ENCODE data around the gene CCDC197.

The CCDC197 gene

GRCh38 chr14:94001501-94002396 is 4.6 kb downstream of the CCDC197 start:
- DNase-seq = peak in 3 of 4 experiments; percentile 10 to 30 (median 17)

- DNase-seq = no peak
Observed at GRCh38 chr14:94003397-94003796, 6.3 kb downstream of the CCDC197 start.

- DNase-seq = no peak
Observed at GRCh38 chr14:94004015-94004414, 6.9 kb downstream of the CCDC197 start.

- DNase-seq = no peak
Observed at GRCh38 chr14:94005324-94006073, 8.4 kb downstream of the CCDC197 start.

- no peak for DNase-seq
Observed at GRCh38 chr14:94008234-94008633, 11.1 kb downstream of the CCDC197 start.

- DNase-seq = no peak
Observed at GRCh38 chr14:94009767-94010166, 12.7 kb downstream of the CCDC197 start.

- no peak for DNase-seq
Observed at GRCh38 chr14:94010625-94011024, 13.5 kb downstream of the CCDC197 start.

GRCh38 chr14:94011795-94012194 is 14.7 kb downstream of the CCDC197 start:
- DNase-seq = no peak

- no peak for DNase-seq
Observed at GRCh38 chr14:94014382-94014781, 17.3 kb downstream of the CCDC197 start.

- DNase-seq = no peak
Observed at GRCh38 chr14:94015223-94015622, 18.1 kb downstream of the CCDC197 start.

GRCh38 chr14:94016446-94016976 is 19.4 kb downstream of the CCDC197 start:
- DNase-seq = no peak

- no peak for DNase-seq
Observed at GRCh38 chr14:94018308-94018707, 21.2 kb downstream of the CCDC197 start.

- DNase-seq = no peak
Observed at GRCh38 chr14:94019329-94019728, 22.2 kb downstream of the CCDC197 start.

GRCh38 chr14:94020267-94020666 is 23.2 kb downstream of the CCDC197 start:
- no peak for DNase-seq

GRCh38 chr14:94021001-94021400 is 23.9 kb downstream of the CCDC197 start:
- no peak for DNase-seq

- DNase-seq = no peak
Observed at GRCh38 chr14:94021416-94022157, 24.5 kb downstream of the CCDC197 start.

GRCh38 chr14:94022532-94023411 is 25.7 kb downstream of the CCDC197 start:
- DNase-seq = no peak

GRCh38 chr14:94024549-94024948 is 27.4 kb downstream of the CCDC197 start:
- no peak for DNase-seq

GRCh38 chr14:94025720-94026119 is 28.6 kb downstream of the CCDC197 start:
- DNase-seq = no peak

GRCh38 chr14:94026173-94026888 is 29.2 kb downstream of the CCDC197 start, which contains the start of gene OTUB2:
TSS of gene OTUB2 (plus strand) at chr14:94026340. CDS start at chr14:94026538, 198 bp downstream.
- DNase-seq = peak; percentile 79 to 92 (median 82)

GRCh38 chr14:94026889-94027469 is 29.9 kb downstream of the CCDC197 start:
- DNase-seq = no peak
